ENCODE data around the gene PITRM1.
A peak's percentile ranks its signal among the peaks of the same experiment; 100 is the strongest.
"Not testable (repeated sequence)": the region's sequence is repeated elsewhere in the genome, so short reads cannot be mapped to it uniquely, and the experiment has no call there.

PITRM1 gene

GRCh38 chr10:3178042-3178441, 5.5 kb upstream of the PITRM1 start:
- Histone ChIP-seq H3F3A (ENCODE audit: insufficient read depth, low read length) (no peaks in the 10 kb centered on the region), H2AFZ (ENCODE audit: low read length) (no peak overlapping the region), H4K20me1 (ENCODE audit: insufficient read depth, low read length) (no peaks in the 10 kb centered on the region), H3K4me2 (ENCODE audit: low read length) (no peak overlapping the region), H3K36me3 (ENCODE audit: insufficient read depth, low read length) (no peaks in the 10 kb centered on the region; the same call in 1 of the 2 replicates), H3K27ac (ENCODE audit: low read depth, low read length, poor library complexity, severe bottlenecking) (no peak overlapping the region), H3K79me2 (ENCODE audit: insufficient read depth, low read length) (no peaks in the 10 kb centered on the region), H3K4me3 (ENCODE audit: low read depth, low read length, poor library complexity, severe bottlenecking) (no peak overlapping the region), H3K9me3 (ENCODE audit: low read length) (no peaks in the 10 kb centered on the region), H3K9me2 (ENCODE audit: low read depth, low read length) (no peaks in the 10 kb centered on the region), H3K27me3 (ENCODE audit: insufficient read depth, low read length) (peaks cover 4% of the 10 kb centered on the region; the same call in 1 of the 2 replicates), H3K9ac (ENCODE audit: low read length) (no peak overlapping the region), H3K4me1 (ENCODE audit: insufficient read depth, low read length, severe bottlenecking) (peaks cover 8% of the 10 kb centered on the region)
- TF ChIP-seq, protein P1, sequence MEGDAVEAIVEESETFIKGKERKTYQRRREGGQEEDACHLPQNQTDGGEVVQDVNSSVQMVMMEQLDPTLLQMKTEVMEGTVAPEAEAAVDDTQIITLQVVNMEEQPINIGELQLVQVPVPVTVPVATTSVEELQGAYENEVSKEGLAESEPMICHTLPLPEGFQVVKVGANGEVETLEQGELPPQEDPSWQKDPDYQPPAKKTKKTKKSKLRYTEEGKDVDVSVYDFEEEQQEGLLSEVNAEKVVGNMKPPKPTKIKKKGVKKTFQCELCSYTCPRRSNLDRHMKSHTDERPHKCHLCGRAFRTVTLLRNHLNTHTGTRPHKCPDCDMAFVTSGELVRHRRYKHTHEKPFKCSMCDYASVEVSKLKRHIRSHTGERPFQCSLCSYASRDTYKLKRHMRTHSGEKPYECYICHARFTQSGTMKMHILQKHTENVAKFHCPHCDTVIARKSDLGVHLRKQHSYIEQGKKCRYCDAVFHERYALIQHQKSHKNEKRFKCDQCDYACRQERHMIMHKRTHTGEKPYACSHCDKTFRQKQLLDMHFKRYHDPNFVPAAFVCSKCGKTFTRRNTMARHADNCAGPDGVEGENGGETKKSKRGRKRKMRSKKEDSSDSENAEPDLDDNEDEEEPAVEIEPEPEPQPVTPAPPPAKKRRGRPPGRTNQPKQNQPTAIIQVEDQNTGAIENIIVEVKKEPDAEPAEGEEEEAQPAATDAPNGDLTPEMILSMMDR (IDR thresholded peaks at IDR 0.05; ENCODE audit: low read length): no peak
- TF ChIP-seq EZH2 (IDR thresholded peaks at IDR 0.05; ENCODE audit: borderline replicate concordance, low read length): no peak

GRCh38 chr10:3173171-3173878, 743 bp upstream of the PITRM1 start:
- Histone ChIP-seq H3K36me3 (ENCODE audit: insufficient read depth, low read length) (peaks cover 16% of the 10 kb centered on the region), H3K9ac (ENCODE audit: low read length) (peak overlapping the region; percentile 51; the same call in 1 of the 2 replicates), H3K9me3 (ENCODE audit: low read length) (no peaks in the 10 kb centered on the region), H3K79me2 (ENCODE audit: insufficient read depth, low read length) (peaks cover 5% of the 10 kb centered on the region; the same call in 1 of the 2 replicates), H3K9me2 (ENCODE audit: low read depth, low read length) (no peaks in the 10 kb centered on the region), H3F3A (ENCODE audit: insufficient read depth, low read length) (no peaks in the 10 kb centered on the region), H3K27me3 (ENCODE audit: insufficient read depth, low read length) (0 out of 2 replicates have a peak, but pooled peaks cover 4% of the 10 kb centered on the region), H3K4me1 (ENCODE audit: insufficient read depth, low read length, severe bottlenecking) (peaks cover 17% of the 10 kb centered on the region), H3K4me3 (ENCODE audit: low read depth, low read length, poor library complexity, severe bottlenecking) (peak overlapping the region; percentile 65), H4K20me1 (ENCODE audit: insufficient read depth, low read length) (no peaks in the 10 kb centered on the region), H3K27ac (ENCODE audit: low read depth, low read length, poor library complexity, severe bottlenecking) (peak overlapping the region; percentile 35), H2AFZ (ENCODE audit: low read length) (peak overlapping the region; percentile 75; the same call in 1 of the 2 replicates), H3K4me2 (ENCODE audit: low read length) (peak overlapping the region; percentile 76)
- TF ChIP-seq EZH2 (IDR thresholded peaks at IDR 0.05; ENCODE audit: borderline replicate concordance, low read length): no peak
- TF ChIP-seq, protein P1 (IDR thresholded peaks at IDR 0.05; ENCODE audit: low read length): no peak

DNA sequence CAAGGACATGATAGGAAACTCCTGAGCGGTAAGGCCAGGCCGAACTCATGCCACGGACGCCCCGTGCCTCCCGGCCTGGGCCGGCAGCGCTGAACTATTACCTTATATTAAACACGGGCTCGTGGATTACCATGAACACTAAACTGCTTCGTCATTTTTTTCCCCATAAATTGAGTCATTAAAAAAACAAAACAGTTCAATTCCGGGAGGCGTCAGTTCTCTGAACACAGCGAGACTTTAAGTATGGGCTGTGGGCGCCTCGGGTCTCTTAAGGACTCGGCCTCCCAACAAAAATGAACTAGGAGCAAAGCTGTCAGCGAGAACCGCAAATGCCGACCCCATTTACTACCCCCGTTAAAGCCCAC, 519 bp downstream of the PITRM1 start:
- peaks cover 5% of the 10 kb centered on the region; the same call in 1 of the 2 replicates for H3K79me2 ChIP-seq (ENCODE audit: insufficient read depth, low read length)
- H3K4me2 ChIP-seq (ENCODE audit: low read length): peak overlapping the region; percentile 93
- H3K4me3 ChIP-seq (ENCODE audit: low read depth, low read length, poor library complexity, severe bottlenecking): peak overlapping the region; percentile 94
- H3K4me1 ChIP-seq (ENCODE audit: insufficient read depth, low read length, severe bottlenecking): peaks cover 17% of the 10 kb centered on the region
- H3K9me3 ChIP-seq (ENCODE audit: low read length): no peaks in the 10 kb centered on the region
- H3K27ac ChIP-seq (ENCODE audit: low read depth, low read length, poor library complexity, severe bottlenecking): no peak overlapping the region
- no peaks in the 10 kb centered on the region for H3K27me3 ChIP-seq (ENCODE audit: insufficient read depth, low read length)
- TF ChIP-seq, protein P1 (IDR thresholded peaks at IDR 0.05; ENCODE audit: low read length): no peak
- no peak for TF ChIP-seq EZH2 (IDR thresholded peaks at IDR 0.05; ENCODE audit: borderline replicate concordance, low read length)
- H3K9me2 ChIP-seq (ENCODE audit: low read depth, low read length): no peaks in the 10 kb centered on the region
- no peak overlapping the region for H2AFZ ChIP-seq (ENCODE audit: low read length)
- H3K36me3 ChIP-seq (ENCODE audit: insufficient read depth, low read length): peaks cover 26% of the 10 kb centered on the region
- H3K9ac ChIP-seq (ENCODE audit: low read length): peak overlapping the region; percentile 87
- H3F3A ChIP-seq (ENCODE audit: insufficient read depth, low read length): no peaks in the 10 kb centered on the region
- no peaks in the 10 kb centered on the region for H4K20me1 ChIP-seq (ENCODE audit: insufficient read depth, low read length)

DNA sequence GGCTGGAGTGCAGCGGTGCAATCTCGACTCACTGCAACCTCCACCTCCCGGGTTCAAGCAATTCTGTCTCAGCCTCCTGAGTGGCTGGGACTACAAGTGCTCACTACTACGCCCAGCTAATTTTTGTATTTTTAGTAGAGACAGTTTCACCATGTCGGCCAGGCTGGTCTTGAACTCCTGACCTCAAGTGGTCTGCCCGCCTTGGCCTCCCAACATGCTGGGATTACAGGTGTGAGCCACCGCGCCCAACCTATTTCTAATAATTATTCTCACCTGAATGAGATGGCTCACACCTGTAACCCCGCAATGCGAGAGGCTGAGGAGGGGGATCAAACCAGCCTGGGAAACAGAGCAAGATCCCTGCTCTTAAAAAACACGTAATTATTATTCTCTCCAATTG, 1.1 kb downstream of the PITRM1 start:
- not testable (repeated sequence) for H2AFZ ChIP-seq (ENCODE audit: low read length); H3K27ac ChIP-seq (ENCODE audit: low read depth, low read length, poor library complexity, severe bottlenecking); H3K9me3 ChIP-seq (ENCODE audit: low read length); H3K27me3 ChIP-seq (ENCODE audit: insufficient read depth, low read length); H3K9me2 ChIP-seq (ENCODE audit: low read depth, low read length); H3F3A ChIP-seq (ENCODE audit: insufficient read depth, low read length); H4K20me1 ChIP-seq (ENCODE audit: insufficient read depth, low read length); H3K79me2 ChIP-seq (ENCODE audit: insufficient read depth, low read length)
- peaks cover 17% of the 10 kb centered on the region for H3K4me1 ChIP-seq (ENCODE audit: insufficient read depth, low read length, severe bottlenecking)
- peaks cover 31% of the 10 kb centered on the region for H3K36me3 ChIP-seq (ENCODE audit: insufficient read depth, low read length)
- peak overlapping the region; percentile 93 for H3K4me2 ChIP-seq (ENCODE audit: low read length)
- peak overlapping the region; percentile 94 for H3K4me3 ChIP-seq (ENCODE audit: low read depth, low read length, poor library complexity, severe bottlenecking)
- H3K9ac ChIP-seq (ENCODE audit: low read length): peak overlapping the region; percentile 87
